GM10248 (cell line): ENCODE data around the gene TANGO2.

Experiments used
- CTCF ChIA-PET: fragments of 300-600 bp; sonication (Branson Sonifier 250); formaldehyde crosslinking; extraction: SDS; loops from one replicate; lab custom pipeline; 2021; ENCODE audit warnings: antibody characterized with exemption; lab: Yijun Ruan, JAX
- POLR2A ChIA-PET: fragments of 350-650 bp; sonication (Branson Sonifier 250); formaldehyde crosslinking; extraction: SDS; loops from one replicate; lab custom pipeline; 2020; ENCODE audit warnings: antibody characterized with exemption; lab: Yijun Ruan, JAX
- DNase-seq: peaks from one replicate; pipeline ENCODE4 v3.0.0; 2012; ENCODE audit errors: extremely low spot score
- TF ChIP-seq, protein P1 (sequence below): IDR thresholded peaks from 2 replicates; pipeline ENCODE4 v1.5.1; 2012; ENCODE audit warnings: mild to moderate bottlenecking, low read depth; ENCODE audit errors: extremely low read depth, missing control alignments, control extremely low read depth

The TANGO2 gene

DNA sequence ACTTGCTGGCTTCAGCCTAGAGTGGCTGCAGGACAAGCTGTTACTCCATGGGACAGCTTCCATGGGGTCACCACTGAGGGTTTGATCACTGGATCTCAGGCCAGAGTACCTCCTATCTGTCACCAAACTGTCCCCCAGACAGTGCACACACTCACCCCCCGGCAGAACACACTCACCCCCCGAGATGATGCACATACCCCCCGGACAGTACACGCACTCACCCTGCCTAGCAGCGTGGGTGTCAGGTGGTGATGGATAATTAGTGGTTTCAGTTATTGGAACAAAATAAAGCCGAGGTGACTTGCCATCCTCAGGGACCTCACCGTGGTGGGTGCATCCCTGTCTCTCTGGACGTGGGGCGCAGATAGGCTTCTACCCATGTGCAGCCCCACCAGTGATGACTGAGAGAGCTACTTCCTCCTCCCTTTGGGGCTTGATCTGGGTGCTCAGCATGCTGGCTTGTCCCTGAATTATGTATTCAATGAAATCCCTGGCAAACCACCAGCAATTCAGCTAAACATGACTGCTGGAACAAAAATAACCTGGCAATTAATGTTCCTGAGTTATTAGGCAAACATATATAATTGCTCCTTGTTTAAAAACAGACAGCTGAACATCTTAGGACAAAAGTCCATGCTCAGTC is 18.9 kb downstream of the TANGO2 start:
- DNase-seq = no peak
- ChIA-PET POLR2A (no interaction called here), CTCF (no interaction called here)
- TF ChIP-seq, protein P1, sequence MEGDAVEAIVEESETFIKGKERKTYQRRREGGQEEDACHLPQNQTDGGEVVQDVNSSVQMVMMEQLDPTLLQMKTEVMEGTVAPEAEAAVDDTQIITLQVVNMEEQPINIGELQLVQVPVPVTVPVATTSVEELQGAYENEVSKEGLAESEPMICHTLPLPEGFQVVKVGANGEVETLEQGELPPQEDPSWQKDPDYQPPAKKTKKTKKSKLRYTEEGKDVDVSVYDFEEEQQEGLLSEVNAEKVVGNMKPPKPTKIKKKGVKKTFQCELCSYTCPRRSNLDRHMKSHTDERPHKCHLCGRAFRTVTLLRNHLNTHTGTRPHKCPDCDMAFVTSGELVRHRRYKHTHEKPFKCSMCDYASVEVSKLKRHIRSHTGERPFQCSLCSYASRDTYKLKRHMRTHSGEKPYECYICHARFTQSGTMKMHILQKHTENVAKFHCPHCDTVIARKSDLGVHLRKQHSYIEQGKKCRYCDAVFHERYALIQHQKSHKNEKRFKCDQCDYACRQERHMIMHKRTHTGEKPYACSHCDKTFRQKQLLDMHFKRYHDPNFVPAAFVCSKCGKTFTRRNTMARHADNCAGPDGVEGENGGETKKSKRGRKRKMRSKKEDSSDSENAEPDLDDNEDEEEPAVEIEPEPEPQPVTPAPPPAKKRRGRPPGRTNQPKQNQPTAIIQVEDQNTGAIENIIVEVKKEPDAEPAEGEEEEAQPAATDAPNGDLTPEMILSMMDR = no peak

DNA sequence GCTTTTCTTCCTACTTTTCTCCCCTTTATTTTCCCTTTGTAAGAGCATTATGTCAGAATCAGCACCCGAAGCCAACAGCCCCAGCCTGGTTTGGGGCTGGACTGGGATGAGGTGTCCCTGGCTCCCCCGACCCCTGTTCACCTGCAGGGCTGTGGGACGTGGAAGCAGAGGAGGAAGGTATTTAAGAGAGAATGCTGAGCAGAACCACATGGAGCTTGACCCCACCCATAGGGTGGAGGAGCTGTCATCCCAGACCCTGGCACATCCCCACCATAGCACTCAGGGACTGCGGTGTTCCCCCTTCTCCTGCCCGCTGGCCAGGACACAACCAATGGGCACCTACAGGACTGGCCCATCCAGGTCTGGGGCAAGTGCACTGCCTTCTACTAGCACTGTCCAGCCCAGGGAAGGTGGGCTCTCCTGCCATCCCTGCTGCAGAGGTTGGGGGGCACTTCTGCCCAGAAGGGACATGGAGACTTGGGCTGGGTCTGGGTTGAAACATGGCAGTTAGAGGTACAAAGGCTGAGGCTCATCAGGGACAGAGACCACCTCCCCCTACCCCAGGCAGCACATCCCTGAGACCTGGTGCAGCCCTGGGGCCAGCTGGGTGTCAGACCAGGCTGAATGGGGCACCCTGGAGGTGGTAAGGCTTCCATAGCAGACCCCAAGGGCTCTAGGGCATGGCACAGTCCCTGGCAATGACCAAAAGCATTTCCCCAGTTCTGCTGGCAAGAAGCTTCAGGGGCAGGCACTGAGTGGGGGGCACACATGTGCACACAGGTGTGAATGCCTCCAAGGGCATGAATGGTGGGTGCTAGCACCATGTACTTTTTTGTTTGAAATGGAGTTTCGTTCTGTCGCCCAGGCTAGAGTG is 19.7 kb downstream of the TANGO2 start:
- DNase-seq = no peak
- ChIA-PET POLR2A (no interaction called here), CTCF (no interaction called here)
- TF ChIP-seq, protein P1 = no peak

DNA sequence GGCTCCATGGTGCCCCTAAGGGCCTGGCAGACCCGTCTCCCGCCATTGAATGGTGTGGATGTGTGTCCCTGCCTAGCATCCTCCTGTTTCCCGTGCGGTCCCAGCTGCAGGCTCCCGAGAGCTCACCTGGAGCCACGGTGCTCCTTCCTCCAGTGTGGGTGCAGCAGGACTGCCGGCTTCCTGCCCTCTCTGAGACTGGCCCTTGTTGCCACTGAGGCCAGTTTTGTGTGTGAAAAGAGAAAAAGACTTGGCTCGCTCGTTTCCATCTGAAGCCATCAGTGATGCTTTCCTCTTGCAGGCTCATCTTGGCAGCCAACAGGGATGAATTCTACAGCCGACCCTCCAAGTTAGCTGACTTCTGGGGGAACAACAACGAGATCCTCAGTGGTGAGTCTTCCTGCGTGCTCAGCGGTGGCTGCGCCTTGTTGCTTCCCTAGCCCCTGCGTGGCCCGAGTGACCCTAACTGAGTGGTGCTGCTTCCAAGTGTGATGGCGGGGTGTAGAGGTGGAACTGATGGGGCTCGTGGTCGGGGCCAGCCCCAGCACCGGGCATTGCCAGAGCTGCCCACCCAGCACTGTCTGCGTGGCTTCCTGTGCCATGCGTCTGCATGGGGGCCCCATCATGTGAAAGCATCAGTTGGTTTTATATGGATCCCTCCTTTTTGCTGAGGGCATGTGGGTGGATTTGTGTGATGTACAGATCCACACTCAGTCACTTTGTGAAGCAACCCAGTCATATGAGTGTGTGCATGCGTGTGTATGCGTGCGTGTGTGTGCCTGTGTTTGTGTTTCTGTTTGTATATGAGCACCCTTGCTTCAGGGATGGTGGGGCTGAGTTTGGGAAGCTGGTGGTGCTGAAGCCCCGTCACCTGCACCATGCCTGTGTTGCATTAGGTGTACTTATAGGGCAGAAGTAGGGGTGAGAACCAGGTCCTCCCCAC is 22.4 kb downstream of the TANGO2 start:
- DNase-seq = no peak
- ChIA-PET POLR2A (no interaction called here), CTCF (interaction anchor here (1.2 kb wide), 1 partner anchor 10 kb away, joined by 3 read pairs; no protein-coding TSS in a partner anchor)

DNA sequence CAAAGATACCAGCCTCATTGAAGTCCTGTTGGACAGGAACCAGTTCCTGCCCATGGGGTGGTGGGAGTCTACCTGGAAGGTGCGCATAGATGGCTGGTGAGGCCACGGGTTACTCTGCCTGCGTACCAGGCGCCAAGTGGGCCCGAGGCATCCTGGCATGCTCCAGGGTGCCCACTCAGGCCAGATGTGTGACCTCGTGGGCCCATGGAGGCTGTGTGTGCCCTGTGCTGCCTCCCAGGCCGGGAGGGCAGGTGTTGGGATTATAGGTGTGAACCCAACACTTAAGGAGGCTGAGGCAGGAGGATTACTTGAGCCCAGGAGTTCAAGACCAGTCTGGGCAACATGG is 23.1 kb downstream of the TANGO2 start:
- TF ChIP-seq, protein P1 = no peak
- DNase-seq = no peak
- ChIA-PET POLR2A (no interaction called here), CTCF (no interaction called here)

More for the DNA sequence above, 22.4 kb downstream of the TANGO2 start:
- TF ChIP-seq, protein P1 = no peak

DNA sequence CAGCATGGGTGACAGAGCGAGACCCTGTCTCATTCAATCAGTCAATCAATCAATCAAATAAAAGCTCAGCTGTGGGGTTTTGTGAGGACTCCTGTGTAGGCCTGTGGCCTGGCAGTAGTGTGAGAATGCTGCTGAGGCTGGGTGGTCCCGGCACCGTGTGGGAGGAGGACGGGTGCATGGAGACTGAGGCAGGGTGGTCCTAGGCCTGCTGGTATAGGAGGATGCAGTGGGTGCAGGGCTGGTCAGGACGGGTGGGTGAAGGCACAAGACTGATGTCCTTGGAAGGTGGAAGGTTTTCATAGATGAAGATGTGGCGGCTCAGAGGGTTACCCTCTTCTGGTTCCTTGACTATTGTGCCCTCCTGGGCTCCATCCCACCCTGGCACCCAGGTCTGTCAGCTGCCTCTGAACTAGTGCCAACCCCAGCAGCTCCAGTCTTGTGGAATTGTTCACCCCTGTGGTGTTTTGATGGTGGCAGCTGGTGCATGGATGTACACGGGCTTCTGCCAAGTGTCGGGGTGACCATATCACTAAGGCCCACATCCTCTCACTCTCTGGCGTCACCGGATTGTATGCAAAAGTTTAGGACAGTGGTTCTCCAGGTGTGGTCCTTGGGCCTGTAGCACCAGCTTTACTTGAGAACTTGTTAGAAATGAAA is 23.7 kb downstream of the TANGO2 start:
- ChIA-PET POLR2A (no interaction called here), CTCF (interaction anchor here (1.0 to 1.4 kb wide), 3 partner anchors 11 to 73 kb away, joined by 3 to 4 read pairs (median 3); no protein-coding TSS in a partner anchor)
- TF ChIP-seq, protein P1 = no peak
- no peak for DNase-seq
